Gastrocnemius medialis (tissue), 4 donors: ENCODE data around the gene ADAT2.

ENCODE experiments used
- POLR2A ChIP-seq, 2 donors: fragments of 450-650 bp; IDR thresholded peaks; one replicate each; pipeline ENCODE4 v1.6.1; 2017; ENCODE audit warnings: antibody characterized with exemption in 2 of 2, mild to moderate bottlenecking in 2 of 2, moderate library complexity in 2 of 2
- TF ChIP-seq, protein P1 (sequence below), 5 experiments: fragments of 450-650 bp in 3 of 5; fragments of 200-600 bp in 2 of 5; sonication (generic) in 2 of 5; IDR thresholded peaks in 4 of 5; conservative IDR thresholded peaks in 1 of 5; 1 replicate in 4 of 5; 2 replicates in 1 of 5; pipeline ENCODE4 v1.5.1; 2016 to 2019; ENCODE audit warnings: antibody characterized with exemption in 5 of 5, mild to moderate bottlenecking in 3 of 5, moderate library complexity in 3 of 5

DNA sequence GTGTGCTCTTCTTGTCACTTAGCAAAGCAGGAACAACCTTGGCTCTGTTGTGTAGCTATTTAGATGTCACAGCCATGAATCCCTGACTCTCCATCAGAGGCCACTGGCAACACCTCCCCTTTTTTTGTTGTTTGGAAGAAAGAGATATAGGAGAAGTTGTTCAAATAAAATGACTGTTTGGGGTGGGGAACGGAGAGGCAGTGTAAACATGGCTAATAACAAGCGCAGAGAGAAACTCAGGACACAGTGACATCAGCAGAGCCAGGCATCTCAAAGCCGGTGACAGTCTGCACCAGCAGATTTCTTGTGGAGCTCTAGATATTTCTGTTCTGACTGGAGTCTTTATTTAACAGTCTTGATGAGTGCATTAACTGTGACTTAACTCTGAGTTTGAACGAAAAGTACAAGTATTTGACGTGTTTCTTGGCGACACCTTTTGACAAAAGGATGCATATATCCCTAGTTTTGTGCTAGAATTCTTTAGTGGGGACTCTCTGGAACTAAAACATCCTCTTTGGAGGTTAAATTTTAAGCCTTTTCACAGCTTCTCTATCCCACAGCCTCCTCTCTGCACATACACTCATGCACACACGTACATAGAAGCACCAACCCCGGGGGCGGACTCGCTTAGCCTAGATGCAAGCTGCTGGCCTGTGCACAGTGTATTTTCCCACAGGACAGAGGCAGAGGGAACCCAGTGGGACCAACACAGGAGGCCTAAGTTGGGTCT is 53.8 kb downstream of the ADAT2 start:
- TF ChIP-seq, protein P1, sequence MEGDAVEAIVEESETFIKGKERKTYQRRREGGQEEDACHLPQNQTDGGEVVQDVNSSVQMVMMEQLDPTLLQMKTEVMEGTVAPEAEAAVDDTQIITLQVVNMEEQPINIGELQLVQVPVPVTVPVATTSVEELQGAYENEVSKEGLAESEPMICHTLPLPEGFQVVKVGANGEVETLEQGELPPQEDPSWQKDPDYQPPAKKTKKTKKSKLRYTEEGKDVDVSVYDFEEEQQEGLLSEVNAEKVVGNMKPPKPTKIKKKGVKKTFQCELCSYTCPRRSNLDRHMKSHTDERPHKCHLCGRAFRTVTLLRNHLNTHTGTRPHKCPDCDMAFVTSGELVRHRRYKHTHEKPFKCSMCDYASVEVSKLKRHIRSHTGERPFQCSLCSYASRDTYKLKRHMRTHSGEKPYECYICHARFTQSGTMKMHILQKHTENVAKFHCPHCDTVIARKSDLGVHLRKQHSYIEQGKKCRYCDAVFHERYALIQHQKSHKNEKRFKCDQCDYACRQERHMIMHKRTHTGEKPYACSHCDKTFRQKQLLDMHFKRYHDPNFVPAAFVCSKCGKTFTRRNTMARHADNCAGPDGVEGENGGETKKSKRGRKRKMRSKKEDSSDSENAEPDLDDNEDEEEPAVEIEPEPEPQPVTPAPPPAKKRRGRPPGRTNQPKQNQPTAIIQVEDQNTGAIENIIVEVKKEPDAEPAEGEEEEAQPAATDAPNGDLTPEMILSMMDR (IDR thresholded peaks at IDR 0.05 in 4 of 5, conservative IDR thresholded peaks at IDR 0.05 in 1 of 5) = no peak
- TF ChIP-seq POLR2A (IDR thresholded peaks at IDR 0.05) = no peak
